Bronchial epithelial cell (primary cell): Measurements from ENCODE around the gene NETO2. TPM values are rescaled to one million over a fixed set of nuclear protein-coding genes. Genes with fewer than 3 reads are reported as not detected.

Source experiments
- DNase-seq: peaks from one replicate; pipeline ENCODE4 v3.0.0-alpha.2; 2010; ENCODE audit warnings: low read depth
- FAIRE-seq: peaks from 2 replicates; lab custom pipeline; 2011; peaks lifted over from hg19 to GRCh38; lab: Jason Lieb, UNC
- H3K27me3 ChIP-seq: 2 replicates; pipeline ENCODE4 v1.5.1; 2011; ENCODE audit warnings: low read length; ENCODE audit not compliant: control insufficient read depth, insufficient read depth
- H3K36me3 ChIP-seq: 2 replicates; pipeline ENCODE4 v1.5.1; 2011; ENCODE audit warnings: low read length; ENCODE audit not compliant: control insufficient read depth, insufficient read depth
- H3K4me3 ChIP-seq: 2 replicates; pipeline ENCODE4 v1.5.1; 2011; ENCODE audit warnings: mild to moderate bottlenecking, low read depth, low read length, control low read depth
- CTCF ChIP-seq: IDR thresholded peaks from 2 replicates; pipeline ENCODE4 v1.5.1; 2011; ENCODE audit warnings: mild to moderate bottlenecking, moderate library complexity, low read length, control low read depth, inconsistent platforms; ENCODE audit not compliant: insufficient read depth, severe bottlenecking
- total RNA-seq: library from RNA; depleted of rRNA; stranded (reverse); fragments of >200 nt; gene quantifications from 2 replicates; pipeline ENCODE4 v1.2.1, GENCODE V29; 2014

Gene NETO2
- total RNA-seq, 1 donor from 2014 or later: 41.6 TPM

DNA sequence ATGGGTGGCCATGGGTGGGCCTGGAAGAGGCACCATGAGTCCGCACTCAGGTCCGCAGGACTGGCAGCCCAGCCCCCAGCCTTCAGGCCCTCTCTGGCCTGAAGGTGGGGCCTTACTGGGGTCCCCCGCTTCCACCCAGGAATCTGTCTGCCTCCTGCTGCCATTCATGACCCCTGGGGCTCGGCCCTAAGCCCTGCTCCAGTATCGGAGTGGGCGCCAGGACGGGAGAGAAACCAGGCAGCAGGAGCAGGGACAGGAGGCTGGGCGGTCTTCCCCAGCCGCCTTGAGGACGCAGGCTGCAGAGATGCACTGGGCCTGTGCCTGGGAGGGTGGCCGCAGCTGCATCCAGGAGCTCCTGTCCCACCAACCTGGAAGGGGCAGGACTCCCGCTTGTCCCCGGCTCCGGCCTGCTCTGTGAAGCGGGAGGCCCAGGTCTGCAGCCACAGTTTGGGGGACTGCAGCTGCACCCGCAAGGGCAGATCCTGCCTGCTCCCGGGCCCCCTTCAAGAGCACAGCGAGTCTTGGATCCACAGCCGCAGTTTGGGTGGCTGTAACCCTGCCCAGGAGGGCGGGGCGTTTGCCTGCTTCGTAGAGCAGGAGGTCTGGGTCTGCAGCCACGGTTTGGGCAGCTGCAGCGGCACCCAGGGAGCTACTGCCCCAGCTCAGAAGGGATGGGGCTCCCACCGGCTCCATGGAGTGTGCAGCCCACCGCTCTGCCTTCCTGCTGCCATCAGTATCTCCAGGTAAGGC lies 88.4 kb downstream of the NETO2 start:
- FAIRE-seq (no peak), DNase-seq (no peak)
- no peak for TF ChIP-seq CTCF
- Histone ChIP-seq H3K27me3 (peaks cover 3% of the 10 kb centered on the region), H3K4me3 (no peak overlapping the region), H3K36me3 (no peaks in the 10 kb centered on the region)

GRCh38 chr16:47054306-47054705 lies 89.4 kb downstream of the NETO2 start:
- Histone ChIP-seq H3K36me3 (no peaks in the 10 kb centered on the region), H3K4me3 (no peak overlapping the region), H3K27me3 (peaks cover 3% of the 10 kb centered on the region)
- FAIRE-seq (no peak), DNase-seq (no peak)
- no peak for TF ChIP-seq CTCF

DNA sequence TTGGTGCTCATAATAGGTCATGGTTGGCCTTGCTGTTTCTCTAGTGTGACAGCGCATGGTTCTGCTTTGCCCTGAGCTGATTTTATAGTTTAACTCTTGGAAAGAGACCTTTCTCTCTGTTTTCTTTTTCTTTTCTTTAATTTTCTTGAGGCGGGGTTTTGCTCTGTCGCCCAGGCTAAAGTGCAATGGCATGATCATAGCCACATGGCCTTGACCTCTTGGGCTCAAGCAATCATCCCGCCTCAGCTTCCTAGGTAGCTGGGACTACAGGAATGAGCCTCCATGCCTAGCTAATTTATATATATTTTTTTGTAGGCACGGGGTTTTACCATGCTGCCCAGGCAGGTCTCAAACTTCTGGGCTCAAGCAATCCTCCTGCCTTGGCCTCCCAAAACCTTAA lies 89.8 kb downstream of the NETO2 start:
- Histone ChIP-seq H3K36me3 (no peaks in the 10 kb centered on the region), H3K27me3 (peaks cover 3% of the 10 kb centered on the region), H3K4me3 (no peak overlapping the region)
- DNase-seq: no peak
- no peak for TF ChIP-seq CTCF
- FAIRE-seq: no peak

DNA sequence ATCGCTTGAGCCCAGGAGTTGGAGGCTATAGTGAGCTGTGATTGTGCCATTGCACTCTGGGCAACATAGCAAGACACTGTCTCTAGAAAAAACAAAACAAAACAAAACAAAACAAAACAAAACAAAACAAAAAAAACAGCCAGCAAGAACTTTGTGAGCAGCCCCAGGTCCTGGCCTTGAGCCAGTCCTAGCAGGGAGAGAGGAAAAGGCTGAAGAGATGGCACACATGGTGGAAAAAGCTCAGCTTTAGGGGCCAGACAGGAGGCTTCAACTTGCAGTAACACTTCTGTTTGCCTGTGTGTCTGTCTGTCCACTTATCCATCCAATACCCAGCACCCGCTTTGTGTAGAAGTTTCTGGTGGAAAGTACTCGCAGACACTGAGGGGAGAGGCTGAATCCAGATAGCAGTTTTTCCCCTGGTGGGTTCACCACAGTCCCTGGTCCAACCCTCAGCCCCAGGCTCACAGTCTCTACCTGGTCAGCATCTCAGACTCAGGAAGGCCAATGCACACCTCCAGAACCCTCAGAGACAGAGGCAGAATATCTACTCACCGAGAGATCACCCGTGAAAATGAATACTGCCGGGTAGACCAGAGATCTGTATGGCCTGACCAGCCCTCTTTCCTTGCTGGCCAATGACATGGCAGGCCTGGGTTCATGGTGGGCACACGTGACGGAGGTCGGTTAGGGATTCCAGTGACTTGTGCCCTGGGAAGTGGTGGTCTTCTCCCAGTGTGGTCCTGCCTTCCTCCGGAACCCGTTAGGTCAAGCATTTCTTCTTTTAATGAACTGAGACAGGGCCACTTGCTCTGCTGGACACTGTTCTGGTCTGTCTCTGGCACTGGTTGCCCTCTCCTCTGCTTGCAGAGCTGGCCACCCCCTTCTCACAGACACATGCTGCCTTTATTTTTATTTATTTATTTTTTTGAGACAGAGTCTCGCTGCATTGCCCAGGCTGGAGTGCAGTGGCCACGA lies 90.8 kb downstream of the NETO2 start:
- no peak for FAIRE-seq
- no peak overlapping the region for H3K4me3 ChIP-seq
- no peak for TF ChIP-seq CTCF
- H3K27me3 ChIP-seq: peaks cover 3% of the 10 kb centered on the region
- DNase-seq: no peak
- H3K36me3 ChIP-seq: no peaks in the 10 kb centered on the region

DNA sequence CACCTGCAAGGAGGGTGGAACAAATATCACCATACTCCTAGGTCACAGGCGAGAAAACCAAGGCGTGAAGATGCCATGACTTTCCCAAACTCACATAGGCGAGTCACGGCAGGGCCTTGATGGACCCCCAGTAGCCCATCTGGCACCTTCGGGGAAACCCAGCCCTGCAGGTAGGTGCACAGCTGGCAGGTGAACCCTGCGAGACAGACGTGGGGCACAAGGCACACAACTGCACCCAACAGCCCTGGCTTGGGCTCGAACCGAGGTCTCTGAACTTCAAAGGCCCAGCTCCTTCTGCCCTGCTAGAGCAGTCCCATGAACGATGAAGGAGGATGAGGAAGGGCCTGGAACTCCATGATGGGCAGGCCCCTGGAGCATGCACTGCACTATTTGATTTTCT lies 92.7 kb downstream of the NETO2 start:
- no peak for DNase-seq
- Histone ChIP-seq H3K27me3 (peaks cover 3% of the 10 kb centered on the region), H3K36me3 (no peaks in the 10 kb centered on the region), H3K4me3 (no peak overlapping the region)
- no peak for TF ChIP-seq CTCF
- FAIRE-seq: no peak
